HG03025 (cell line): Measurements from ENCODE around the gene ERMP1.
"Not testable (repeated sequence)": the region's sequence is repeated elsewhere in the genome, so short reads cannot be mapped to it uniquely, and the experiment has no call there.

Source experiments
- ATAC-seq: cut with Tn5 transposase; IDR thresholded peaks from one replicate; pipeline ENCODE4 v1.9.1; 2021; ENCODE audit warnings: mild to moderate bottlenecking, moderate library complexity; ENCODE audit not compliant: unreplicated experiment, low FRiP score

ERMP1 gene

GRCh38 chr9:5786370-5787127 lies 46.4 kb downstream of the ERMP1 start:
- no peak for ATAC-seq

GRCh38 chr9:5784526-5785315 lies 48.2 kb downstream of the ERMP1 start:
- no peak for ATAC-seq

GRCh38 chr9:5783982-5784381 lies 48.9 kb downstream of the ERMP1 start:
- no peak for ATAC-seq

GRCh38 chr9:5783420-5783819 lies 49.5 kb downstream of the ERMP1 start:
- ATAC-seq: not testable (repeated sequence)

GRCh38 chr9:5779705-5780218 lies 53.2 kb downstream of the ERMP1 start:
- not testable (repeated sequence) for ATAC-seq

GRCh38 chr9:5778805-5779204 lies 54.1 kb downstream of the ERMP1 start:
- ATAC-seq: no peak

GRCh38 chr9:5773324-5773999 lies 59.5 kb downstream of the ERMP1 start:
- ATAC-seq: no peak

- no peak for ATAC-seq
These were observed 64.7 kb downstream of the ERMP1 start for GRCh38 chr9:5767968-5768932.

- peak; percentile 91 for ATAC-seq
These were observed 68.6 kb downstream of the ERMP1 start for GRCh38 chr9:5764130-5764868.

- ATAC-seq: no peak
These were observed 70.5 kb downstream of the ERMP1 start for GRCh38 chr9:5762421-5762820.

- ATAC-seq: no peak
These were observed 72.6 kb downstream of the ERMP1 start for GRCh38 chr9:5760338-5760737.

GRCh38 chr9:5756633-5757032 lies 76.3 kb downstream of the ERMP1 start:
- ATAC-seq: no peak

GRCh38 chr9:5750569-5750968 lies 82.3 kb downstream of the ERMP1 start:
- no peak for ATAC-seq

GRCh38 chr9:5749306-5749705 lies 83.6 kb downstream of the ERMP1 start:
- no peak for ATAC-seq

GRCh38 chr9:5748438-5748837 lies 84.5 kb downstream of the ERMP1 start:
- no peak for ATAC-seq

- no peak for ATAC-seq
These were observed 89.8 kb downstream of the ERMP1 start for GRCh38 chr9:5743109-5743508.

GRCh38 chr9:5736563-5737346 lies 96.2 kb downstream of the ERMP1 start:
- no peak for ATAC-seq

- no peak for ATAC-seq
These were observed 97.8 kb downstream of the ERMP1 start for GRCh38 chr9:5735072-5735471.
